Ammon's horn (tissue), 1 donor: ENCODE measurements around the gene ELANE.

Experiments
- DNase-seq: peaks from one replicate; pipeline ENCODE4 v3.0.0-alpha.2; 2016; ENCODE audit warnings: low spot score

The ELANE gene

DNA sequence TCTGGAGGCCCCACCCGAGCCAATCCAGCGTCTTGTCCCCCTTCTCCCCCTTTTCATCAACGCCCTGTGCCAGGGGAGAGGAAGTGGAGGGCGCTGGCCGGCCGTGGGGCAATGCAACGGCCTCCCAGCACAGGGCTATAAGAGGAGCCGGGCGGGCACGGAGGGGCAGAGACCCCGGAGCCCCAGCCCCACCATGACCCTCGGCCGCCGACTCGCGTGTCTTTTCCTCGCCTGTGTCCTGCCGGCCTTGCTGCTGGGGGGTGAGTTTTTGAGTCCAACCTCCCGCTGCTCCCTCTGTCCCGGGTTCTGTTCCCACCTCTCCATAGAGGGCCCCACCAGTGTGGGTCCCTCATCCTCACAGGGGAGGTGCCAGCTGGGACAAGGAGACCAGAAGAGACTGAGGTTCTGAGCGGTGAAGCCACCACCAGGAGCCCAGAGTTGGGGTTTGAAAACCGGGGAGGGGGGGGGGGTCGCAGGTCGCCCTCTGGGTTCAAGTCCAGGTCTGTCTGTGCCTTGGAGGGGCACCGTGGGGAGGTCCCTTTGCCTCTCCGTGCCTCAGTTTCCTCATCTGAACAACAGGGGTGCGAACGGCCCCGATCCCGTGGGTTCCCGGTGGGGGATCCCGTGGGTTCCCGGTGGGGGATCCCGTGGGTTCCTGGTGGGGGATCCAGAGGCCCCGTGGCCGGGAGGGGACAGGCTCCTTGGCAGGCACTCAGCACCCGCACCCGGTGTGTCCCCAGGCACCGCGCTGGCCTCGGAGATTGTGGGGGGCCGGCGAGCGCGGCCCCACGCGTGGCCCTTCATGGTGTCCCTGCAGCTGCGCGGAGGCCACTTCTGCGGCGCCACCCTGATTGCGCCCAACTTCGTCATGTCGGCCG is at the start of gene ELANE:
Gene ELANE (plus strand): TSS at position 168 of the 878 bp plus-strand sequence. CDS start 26 bp downstream, at position 194.
- no peak for DNase-seq

DNA sequence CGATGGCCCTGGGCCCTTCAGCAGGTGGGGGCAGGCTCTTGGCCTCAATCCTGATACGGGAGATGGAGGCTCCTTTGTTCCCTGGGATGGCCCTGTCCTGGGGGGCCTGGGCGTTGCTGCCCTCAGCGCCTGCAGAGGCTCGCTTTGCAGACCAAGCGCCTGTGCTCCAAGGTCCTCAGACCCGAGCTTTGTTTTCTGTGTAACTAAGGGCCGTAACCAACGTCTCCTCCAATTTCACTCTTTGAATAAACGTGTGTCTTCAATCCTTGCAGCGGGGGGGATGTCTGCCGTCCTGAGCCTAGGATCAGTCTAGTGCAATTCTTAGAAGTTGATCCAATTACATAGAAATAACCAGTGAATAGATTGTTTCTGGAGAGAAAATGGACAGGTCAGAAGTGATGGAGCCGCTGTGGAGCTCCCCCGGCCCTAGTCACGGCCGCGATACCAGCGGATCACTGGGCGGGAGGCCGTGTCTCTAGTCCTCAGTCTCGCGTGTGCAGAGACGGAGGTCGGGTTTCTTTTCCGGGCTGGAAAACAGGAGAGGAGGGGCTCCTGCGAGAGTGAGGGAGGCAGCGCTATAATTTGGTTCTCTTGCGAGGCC is 49.5 kb upstream of the ELANE start:
- DNase-seq, result no peak

DNA sequence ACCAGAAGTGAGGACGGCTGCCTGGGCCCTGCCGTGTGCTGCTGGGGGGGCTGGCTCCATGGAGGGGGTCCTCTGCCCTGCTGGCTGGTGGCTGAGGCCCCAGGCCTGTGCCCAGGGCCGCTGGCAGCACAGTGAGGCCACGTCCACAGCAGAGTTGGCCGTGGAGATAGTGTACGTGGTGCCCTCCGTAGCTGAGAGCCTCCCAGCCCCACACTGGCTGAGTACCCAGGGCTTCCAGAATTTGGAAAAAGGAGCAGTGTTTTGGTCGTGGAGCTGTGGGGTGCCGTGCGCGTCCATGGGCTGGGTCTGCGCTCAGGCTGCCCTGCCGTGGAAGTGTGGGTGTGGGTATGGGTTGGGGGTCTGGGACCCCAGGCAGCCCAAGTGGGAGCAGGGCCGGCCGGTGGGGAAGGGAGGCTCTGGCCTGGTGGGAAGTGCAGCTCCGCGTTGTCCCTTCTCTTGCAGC is 49.0 kb upstream of the ELANE start:
- no peak for DNase-seq

DNA sequence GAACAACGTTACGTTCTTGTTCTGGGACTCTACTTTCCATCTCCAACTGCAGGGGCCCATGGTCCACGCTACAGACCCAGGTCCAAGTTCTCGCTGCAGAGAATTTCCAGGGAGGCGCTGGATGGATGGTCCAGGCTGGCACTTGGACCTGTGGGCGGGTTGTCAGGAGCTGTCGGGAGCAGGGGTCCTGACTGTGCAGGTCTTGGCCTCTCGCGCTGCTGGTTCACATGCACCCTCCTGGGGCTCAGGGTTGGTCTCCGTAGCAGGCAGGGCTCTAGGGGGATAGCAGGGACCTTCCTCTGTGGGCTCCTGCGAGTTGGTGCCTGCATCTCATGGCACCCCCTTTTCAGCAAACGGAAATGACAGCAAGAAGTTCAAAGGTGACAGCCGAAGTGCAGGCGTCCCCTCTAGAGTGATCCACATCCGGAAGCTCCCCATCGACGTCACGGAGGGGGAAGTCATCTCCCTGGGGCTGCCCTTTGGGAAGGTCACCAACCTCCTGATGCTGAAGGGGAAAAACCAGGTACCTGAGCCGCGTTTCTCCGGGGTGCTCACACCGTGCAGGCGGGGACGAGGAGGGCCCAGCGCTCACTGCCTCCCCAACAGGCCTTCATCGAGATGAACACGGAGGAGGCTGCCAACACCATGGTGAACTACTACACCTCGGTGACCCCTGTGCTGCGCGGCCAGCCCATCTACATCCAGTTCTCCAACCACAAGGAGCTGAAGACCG is 48.3 kb upstream of the ELANE start:
- no peak for DNase-seq

DNA sequence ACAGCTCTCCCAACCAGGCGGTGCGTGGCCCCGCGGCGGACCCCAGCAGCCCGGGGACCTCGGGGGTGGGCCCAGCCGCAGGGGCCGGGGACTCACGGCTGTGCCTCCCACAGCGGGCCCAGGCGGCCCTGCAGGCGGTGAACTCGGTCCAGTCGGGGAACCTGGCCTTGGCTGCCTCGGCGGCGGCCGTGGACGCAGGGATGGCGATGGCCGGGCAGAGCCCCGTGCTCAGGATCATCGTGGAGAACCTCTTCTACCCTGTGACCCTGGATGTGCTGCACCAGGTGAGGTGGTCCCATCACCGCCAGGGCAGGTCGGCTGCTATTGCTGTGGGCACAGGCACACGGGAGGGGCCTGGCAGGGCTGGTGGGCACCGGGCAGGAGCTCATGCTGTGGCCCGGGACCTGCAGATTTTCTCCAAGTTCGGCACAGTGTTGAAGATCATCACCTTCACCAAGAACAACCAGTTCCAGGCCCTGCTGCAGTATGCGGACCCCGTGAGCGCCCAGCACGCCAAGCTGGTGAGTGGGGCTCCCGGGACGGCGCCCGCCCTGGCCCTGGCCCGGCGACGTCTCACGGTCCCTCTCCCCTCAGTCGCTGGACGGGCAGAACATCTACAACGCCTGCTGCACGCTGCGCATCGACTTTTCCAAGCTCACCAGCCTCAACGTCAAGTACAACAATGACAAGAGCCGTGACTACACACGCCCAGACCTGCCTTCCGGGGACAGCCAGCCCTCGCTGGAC is 47.5 kb upstream of the ELANE start:
- DNase-seq, result no peak

DNA sequence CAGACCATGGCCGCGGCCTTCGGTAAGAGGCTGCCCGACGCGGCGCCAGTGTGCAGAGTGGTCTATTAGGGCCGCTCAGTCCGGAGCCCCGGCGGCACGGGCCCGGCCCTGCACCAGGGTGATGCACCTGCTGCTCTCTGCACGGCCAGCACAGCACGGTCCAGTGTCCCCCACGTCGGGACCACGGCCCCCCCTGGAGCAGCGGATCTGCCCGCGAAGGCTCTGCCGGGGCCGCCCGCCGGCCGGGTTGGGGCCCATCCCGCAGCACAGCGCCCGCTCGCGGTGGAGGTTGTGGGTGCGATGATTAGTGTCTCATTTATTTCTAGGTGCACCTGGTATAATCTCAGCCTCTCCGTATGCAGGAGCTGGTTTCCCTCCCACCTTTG is 46.9 kb upstream of the ELANE start:
- DNase-seq, result no peak

DNA sequence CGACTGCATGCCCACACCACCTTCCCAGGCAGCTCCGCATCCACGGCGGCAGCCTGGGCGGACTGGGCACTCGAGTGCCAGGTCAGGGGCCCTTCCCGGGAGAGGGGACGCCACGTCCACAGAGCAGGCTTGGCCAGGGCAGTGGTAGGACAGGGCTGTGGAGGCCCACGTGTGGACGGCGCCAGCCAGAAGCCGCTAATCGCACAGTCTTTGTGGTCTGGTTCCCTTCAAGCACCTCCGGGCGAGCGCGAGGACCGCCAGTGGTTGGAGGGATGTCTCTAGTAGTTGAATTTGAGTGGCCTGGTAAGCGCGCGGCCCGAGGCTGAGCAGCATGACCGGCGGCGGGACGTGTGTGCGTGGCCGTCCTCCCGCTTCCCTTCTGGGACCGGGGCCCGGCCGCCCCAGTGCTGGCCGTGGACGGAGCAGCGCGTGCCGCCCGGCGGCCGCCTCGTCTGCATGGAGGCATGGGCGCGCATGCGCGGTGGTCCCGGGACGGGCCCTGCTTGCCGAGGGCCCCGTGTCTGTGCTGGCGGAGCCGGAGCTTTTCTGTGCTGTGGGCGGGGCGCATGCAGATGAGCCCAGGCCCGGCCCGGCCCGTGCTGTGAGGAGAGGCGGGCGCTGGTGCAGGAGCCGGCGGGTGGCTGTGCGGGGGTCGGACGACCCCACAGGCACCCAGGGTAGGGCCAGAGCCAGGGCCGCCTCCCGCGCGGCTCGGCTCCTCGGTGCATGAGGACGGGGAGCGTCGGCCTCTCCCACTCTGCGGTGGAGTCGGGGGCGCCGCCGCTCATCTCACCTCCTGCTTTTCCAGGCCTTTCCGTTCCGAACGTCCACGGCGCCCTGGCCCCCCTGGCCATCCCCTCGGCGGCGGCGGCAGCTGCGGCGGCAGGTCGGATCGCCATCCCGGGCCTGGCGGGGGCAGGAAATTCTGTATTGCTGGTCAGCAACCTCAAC is 46.2 kb upstream of the ELANE start:
- DNase-seq, result no peak

DNA sequence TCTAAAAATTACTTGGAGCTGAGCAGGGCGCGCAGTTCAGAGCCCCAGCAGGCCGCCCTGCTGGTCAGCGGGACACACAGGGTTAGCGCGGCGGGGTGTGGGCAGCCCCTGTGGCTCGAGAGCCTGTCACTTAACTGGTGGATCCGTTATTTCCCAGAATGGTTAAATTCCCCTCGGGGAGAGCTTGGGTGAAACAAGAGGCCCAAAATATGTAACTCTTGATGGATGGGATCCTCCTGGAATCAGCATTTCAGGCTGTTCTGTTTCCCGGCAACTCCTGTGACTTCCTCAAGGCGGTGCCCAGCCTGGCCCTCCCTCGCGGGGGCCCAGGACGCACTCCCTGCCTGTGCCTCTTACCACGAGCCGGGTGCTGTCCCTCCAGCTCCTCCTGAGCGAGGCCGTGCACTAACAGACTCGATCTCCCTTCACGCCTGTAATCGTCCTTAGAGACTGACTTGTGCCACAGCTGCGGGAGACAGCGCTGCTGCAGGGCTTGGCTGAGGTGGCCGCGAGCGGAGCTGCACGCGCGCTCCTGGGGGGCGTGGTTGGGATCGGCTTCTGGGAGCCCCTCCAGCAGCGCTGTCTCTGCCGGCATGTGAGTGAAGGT is 45.2 kb upstream of the ELANE start:
- DNase-seq, result no peak

DNA sequence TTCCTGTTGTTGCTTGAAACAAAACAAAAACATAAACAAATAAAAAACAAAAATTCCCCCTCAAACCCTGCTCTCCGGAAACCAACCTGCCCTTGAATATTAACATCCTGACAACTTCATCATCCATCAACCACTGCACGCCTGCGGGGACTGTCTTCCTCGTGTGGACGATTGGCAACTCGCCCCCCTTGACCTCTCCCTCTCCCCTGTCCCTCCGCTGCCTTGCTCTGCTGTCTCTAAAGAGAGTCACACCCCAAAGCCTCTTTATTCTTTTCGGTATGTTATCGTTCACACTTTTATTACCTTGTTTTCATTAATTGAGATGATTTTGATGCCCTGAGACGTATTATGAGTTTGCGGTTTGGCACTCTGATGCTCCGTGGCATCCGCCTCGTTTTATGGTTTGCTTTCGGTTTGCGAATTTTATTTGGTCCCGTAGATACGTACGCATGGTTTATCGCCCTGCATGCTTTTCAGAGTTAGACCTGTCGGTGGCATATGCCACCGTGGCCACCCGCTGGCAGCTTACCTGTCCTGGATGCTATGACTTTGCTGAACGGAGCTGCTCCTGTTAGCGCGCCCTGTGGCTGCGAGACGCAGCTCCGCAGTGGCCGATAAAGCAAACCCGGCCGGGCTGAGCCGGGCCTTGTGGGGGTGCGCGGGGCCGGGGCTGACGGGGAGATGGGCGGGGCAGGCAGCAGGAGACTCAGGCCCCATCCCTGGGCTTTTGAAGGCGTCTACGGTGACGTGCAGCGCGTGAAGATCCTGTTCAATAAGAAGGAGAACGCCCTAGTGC is 44.3 kb upstream of the ELANE start:
- no peak for DNase-seq

DNA sequence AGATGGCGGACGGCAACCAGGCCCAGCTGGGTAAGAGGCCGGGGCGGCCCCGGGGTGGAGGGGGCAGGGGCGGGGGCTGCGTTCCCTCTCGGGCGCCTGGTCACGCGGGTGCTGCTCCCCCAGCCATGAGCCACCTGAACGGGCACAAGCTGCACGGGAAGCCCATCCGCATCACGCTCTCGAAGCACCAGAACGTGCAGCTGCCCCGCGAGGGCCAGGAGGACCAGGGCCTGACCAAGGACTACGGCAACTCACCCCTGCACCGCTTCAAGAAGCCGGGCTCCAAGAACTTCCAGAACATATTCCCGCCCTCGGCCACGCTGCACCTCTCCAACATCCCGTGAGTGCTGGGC is 43.7 kb upstream of the ELANE start:
- DNase-seq, result no peak

DNA sequence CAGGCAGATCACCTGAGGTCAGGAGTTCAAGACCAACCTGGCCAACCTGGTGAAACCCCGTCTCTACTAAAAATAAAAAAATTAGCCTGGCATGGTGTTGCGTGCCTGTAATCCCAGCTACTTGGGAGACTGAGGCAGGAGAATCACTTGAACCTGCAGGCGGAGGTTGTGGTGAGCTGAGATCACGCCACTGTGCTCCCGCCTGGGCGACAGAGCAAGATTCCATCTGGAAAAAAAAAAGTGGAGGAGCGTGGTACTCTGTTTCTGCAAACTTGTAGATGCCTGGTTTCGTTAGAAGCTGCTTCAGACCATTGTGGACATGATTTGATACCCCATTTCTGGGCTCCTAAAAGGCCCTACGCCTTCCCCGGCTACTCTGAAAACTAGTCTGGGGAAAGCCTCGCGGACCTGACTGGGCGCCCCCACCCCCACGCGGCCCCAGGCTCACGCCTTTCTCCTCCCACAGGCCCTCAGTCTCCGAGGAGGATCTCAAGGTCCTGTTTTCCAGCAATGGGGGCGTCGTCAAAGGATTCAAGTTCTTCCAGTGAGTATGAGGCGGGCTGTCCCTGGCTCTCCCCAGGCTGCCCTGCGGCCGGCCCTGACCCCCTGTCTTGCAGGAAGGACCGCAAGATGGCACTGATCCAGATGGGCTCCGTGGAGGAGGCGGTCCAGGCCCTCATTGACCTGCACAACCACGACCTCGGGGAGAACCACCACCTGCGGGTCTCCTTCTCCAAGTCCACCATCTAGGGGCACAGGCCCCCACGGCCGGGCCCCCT is 41.8 kb upstream of the ELANE start:
- DNase-seq, result no peak

DNA sequence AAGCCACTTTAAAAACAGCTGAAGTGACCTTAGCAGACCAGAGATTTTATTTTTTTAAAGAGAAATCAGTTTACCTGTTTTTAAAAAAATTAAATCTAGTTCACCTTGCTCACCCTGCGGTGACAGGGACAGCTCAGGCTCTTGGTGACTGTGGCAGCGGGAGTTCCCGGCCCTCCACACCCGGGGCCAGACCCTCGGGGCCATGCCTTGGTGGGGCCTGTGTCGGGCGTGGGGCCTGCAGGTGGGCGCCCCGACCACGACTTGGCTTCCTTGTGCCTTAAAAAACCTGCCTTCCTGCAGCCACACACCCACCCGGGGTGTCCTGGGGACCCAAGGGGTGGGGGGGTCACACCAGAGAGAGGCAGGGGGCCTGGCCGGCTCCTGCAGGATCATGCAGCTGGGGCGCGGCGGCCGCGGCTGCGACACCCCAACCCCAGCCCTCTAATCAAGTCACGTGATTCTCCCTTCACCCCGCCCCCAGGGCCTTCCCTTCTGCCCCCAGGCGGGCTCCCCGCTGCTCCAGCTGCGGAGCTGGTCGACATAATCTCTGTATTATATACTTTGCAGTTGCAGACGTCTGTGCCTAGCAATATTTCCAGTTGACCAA is 41.1 kb upstream of the ELANE start:
- no peak for DNase-seq

DNA sequence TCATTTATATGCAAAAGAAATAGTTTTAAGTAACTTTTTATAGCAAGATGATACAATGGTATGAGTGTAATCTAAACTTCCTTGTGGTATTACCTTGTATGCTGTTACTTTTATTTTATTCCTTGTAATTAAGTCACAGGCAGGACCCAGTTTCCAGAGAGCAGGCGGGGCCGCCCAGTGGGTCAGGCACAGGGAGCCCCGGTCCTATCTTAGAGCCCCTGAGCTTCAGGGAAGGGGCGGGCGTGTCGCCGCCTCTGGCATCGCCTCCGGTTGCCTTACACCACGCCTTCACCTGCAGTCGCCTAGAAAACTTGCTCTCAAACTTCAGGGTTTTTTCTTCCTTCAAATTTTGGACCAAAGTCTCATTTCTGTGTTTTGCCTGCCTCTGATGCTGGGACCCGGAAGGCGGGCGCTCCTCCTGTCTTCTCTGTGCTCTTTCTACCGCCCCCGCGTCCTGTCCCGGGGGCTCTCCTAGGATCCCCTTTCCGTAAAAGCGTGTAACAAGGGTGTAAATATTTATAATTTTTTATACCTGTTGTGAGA is 40.5 kb upstream of the ELANE start:
- no peak for DNase-seq

DNA sequence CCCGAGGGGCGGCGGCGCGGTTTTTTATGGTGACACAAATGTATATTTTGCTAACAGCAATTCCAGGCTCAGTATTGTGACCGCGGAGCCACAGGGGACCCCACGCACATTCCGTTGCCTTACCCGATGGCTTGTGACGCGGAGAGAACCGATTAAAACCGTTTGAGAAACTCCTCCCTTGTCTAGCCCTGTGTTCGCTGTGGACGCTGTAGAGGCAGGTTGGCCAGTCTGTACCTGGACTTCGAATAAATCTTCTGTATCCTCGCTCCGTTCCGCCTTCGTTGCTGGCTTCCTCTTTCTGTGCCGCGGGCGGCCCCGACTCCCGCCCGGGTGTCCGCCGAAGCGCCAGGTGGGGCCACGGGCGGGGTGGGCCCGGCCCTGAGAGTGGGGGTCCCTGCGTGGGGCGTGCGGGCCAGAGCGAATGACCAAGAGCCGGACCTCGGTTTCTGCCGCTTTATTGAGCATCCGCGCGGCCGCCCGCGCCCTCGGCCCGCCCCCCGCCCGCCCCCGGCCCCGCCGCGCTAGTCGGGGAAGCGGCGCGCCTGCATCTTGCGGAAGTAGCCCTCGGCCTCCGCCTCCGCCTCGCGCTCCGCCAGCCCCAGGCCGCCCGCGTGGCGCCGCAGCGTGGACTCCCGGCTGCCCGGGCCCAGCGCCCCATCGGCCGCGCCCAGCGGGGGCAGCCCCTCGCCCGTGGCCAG is 39.9 kb upstream of the ELANE start:
- no peak for DNase-seq

DNA sequence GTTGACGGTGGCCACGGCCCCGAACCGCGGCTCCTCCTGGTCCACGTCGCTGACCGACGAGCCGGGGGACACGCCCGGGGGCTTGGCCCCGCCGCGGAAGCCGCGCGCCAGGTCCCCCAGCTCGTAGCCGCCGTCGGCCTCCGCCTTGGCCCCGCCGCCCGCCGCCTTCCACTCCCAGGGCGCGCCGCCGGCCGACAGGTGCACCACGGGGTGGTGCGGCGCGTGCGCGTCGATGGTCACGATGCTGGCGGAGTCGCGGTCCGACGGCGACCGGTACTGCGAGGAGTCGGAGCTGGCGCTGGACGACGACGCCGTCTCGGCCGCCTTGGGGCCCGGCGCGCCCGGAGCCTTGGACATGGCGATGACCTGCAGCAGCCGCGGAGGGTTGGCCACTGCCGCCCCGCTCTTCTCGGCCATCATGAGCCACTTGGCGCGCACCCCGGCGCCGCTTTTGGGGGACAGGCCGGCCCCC is 39.3 kb upstream of the ELANE start:
- DNase-seq, result no peak

DNA sequence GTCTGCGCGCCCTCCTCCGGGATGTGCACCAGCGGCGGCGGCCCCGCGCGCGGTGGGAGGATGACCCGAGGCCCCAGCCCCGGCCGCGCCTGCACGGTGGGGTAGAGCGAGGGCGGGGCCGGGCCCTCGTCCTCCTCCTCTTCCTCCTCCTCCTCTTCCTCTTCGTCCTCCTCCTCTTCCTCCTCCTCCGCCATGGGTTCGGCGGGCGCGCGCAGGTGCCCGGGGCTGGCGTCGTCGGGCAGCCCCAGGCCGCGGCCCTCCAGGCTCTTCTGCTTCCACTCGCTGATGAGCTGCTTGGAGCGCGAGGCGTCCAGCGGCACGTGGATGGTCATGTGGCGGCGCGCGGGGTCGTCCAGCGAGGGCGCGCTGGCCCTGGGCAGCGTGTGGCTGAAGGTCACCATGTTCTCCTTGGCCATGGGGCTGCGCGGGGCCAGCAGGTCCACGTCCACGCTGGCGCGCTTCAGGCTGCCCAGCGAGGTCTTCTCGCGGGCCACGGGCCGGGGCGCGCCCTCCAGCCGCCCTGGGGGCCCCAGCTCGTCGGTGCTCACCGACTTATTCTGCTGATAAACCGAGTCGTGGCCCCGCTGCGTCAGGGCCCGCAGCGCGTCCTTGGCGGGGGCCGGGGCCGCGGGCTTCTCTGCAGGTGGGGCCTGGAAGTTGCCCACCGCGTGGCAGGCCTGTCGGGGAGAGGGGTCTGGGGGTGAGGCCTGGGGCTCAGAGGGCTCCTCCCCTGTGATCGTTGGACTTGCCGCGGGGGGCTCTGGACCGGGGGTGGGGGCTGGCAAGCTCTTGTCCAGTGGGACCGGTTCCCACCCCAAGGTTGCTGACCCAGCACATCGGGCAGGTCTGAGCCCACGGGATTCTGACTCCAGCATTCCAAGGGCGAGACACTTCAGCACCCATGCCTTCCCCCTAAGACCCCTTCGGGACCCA is 38.6 kb upstream of the ELANE start:
- no peak for DNase-seq
